HCT116 (cell line): Measurements from ENCODE around the gene NTSR1.

Experiments
- EZH2 ChIP-seq: fragments of 200-600 bp; sonication (generic); IDR thresholded peaks from 2 replicates; pipeline ENCODE4 v1.6.1; 2017; ENCODE audit warnings: antibody characterized with exemption, mixed run types
- EZH2phosphoT487 ChIP-seq: fragments of 200-600 bp; IDR thresholded peaks from 2 replicates; pipeline ENCODE4 v1.6.1; 2018; ENCODE audit warnings: antibody characterized with exemption, borderline replicate concordance
- POLR2A ChIP-seq: IDR thresholded peaks from 2 replicates; pipeline ENCODE4 v1.7.0; 2011; ENCODE audit warnings: borderline replicate concordance; ENCODE audit not compliant: insufficient read depth, insufficient read length; ENCODE audit errors: extremely low read depth
- POLR2AphosphoS5 ChIP-seq: IDR thresholded peaks from 2 replicates; pipeline ENCODE4 v1.6.1; 2011; ENCODE audit warnings: mild to moderate bottlenecking, low read depth, low read length, moderate library complexity
- RAD21 ChIP-seq: IDR thresholded peaks from 2 replicates; pipeline ENCODE4 v1.6.1; 2012; ENCODE audit warnings: low read depth, mild to moderate bottlenecking
- YY1 ChIP-seq: IDR thresholded peaks from 2 replicates; pipeline ENCODE4 v1.6.1; 2011; ENCODE audit warnings: low read length, low read depth, moderate library complexity, mild to moderate bottlenecking; ENCODE audit not compliant: insufficient replicate concordance; ENCODE audit errors: extremely low read depth
- ZFX ChIP-seq: fragments of 450-650 bp; IDR thresholded peaks from 2 replicates; pipeline ENCODE4 v1.6.1; 2017
- ZNF274 ChIP-seq: fragments of 200-500 bp; sonication (Bioruptor generic); IDR thresholded peaks from 2 replicates; pipeline ENCODE4 v1.6.1; 2014; ENCODE audit warnings: mild to moderate bottlenecking, low read depth, low read length, inconsistent platforms
- TF ChIP-seq, protein P1 (sequence below), 3 experiments: fragments of 200-600 bp in 1 of 3; sonication (generic) in 1 of 3; IDR thresholded peaks in 2 of 3; conservative IDR thresholded peaks in 1 of 3; 2 replicates each; pipeline ENCODE4 v1.5.1; 2012 to 2017; ENCODE audit warnings: low read depth in 2 of 3, low read length in 2 of 3, antibody characterized with exemption in 1 of 3, borderline replicate concordance in 1 of 3, control low read depth in 1 of 3, mild to moderate bottlenecking in 1 of 3, mixed read lengths in 1 of 3, mixed run types in 1 of 3, moderate library complexity in 1 of 3; ENCODE audit not compliant: insufficient read depth in 1 of 3
- TF ChIP-seq, protein P2 (sequence below): IDR thresholded peaks from 2 replicates; pipeline ENCODE4 v1.6.1; 2011; ENCODE audit warnings: mild to moderate bottlenecking, low read length, moderate library complexity; ENCODE audit not compliant: insufficient replicate concordance; ENCODE audit errors: extremely low read depth

DNA sequence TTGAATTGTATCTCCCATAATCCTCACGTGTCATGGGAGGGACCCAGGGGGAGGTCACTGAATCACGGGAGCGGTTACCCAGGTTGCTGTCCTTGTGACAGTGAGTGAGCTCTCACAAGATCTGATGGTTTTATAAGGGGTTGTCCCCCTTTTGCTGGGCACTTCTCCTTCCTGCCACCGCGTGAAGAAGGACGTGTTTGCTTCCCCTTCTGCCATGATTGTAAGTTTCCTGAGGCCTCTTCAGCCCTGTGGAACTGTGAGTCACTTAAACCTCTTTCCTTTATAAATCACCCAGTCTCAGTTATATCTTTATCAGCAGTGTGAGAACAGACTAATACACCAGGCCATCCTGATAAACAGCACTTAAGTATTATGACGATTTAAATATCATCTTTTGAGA, 78.7 kb downstream of the NTSR1 start:
- TF ChIP-seq, protein P1, sequence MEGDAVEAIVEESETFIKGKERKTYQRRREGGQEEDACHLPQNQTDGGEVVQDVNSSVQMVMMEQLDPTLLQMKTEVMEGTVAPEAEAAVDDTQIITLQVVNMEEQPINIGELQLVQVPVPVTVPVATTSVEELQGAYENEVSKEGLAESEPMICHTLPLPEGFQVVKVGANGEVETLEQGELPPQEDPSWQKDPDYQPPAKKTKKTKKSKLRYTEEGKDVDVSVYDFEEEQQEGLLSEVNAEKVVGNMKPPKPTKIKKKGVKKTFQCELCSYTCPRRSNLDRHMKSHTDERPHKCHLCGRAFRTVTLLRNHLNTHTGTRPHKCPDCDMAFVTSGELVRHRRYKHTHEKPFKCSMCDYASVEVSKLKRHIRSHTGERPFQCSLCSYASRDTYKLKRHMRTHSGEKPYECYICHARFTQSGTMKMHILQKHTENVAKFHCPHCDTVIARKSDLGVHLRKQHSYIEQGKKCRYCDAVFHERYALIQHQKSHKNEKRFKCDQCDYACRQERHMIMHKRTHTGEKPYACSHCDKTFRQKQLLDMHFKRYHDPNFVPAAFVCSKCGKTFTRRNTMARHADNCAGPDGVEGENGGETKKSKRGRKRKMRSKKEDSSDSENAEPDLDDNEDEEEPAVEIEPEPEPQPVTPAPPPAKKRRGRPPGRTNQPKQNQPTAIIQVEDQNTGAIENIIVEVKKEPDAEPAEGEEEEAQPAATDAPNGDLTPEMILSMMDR (IDR thresholded peaks at IDR 0.05 in 2 of 3, conservative IDR thresholded peaks at IDR 0.05 in 1 of 3; ENCODE audit: borderline replicate concordance in 1 of 3, insufficient read depth in 1 of 3, low read depth in 2 of 3, low read length in 2 of 3), result no peak
- TF ChIP-seq YY1 (no peak), EZH2phosphoT487 (no peak), POLR2A (no peak), POLR2AphosphoS5 (no peak), RAD21 (no peak), EZH2 (no peak), ZNF274 (no peak), ZFX (no peak)
- TF ChIP-seq, protein P2, sequence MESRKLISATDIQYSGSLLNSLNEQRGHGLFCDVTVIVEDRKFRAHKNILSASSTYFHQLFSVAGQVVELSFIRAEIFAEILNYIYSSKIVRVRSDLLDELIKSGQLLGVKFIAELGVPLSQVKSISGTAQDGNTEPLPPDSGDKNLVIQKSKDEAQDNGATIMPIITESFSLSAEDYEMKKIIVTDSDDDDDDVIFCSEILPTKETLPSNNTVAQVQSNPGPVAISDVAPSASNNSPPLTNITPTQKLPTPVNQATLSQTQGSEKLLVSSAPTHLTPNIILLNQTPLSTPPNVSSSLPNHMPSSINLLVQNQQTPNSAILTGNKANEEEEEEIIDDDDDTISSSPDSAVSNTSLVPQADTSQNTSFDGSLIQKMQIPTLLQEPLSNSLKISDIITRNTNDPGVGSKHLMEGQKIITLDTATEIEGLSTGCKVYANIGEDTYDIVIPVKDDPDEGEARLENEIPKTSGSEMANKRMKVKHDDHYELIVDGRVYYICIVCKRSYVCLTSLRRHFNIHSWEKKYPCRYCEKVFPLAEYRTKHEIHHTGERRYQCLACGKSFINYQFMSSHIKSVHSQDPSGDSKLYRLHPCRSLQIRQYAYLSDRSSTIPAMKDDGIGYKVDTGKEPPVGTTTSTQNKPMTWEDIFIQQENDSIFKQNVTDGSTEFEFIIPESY, result no peak
